Stimulated activated CD4-positive, alpha-beta T cell treated with anti-CD3 and anti-CD28 coated beads, Interleukin-1b, Interleukin-23, amount 100 ng/mL, for 48 hours (primary cell): ENCODE results near the gene SLC26A1.
A peak's percentile ranks its signal among the peaks of the same experiment; 100 is the strongest.

Experiments used
- DNase-seq: peaks from one replicate; pipeline ENCODE4 v3.0.0-alpha.2; 2020

Gene SLC26A1

DNA sequence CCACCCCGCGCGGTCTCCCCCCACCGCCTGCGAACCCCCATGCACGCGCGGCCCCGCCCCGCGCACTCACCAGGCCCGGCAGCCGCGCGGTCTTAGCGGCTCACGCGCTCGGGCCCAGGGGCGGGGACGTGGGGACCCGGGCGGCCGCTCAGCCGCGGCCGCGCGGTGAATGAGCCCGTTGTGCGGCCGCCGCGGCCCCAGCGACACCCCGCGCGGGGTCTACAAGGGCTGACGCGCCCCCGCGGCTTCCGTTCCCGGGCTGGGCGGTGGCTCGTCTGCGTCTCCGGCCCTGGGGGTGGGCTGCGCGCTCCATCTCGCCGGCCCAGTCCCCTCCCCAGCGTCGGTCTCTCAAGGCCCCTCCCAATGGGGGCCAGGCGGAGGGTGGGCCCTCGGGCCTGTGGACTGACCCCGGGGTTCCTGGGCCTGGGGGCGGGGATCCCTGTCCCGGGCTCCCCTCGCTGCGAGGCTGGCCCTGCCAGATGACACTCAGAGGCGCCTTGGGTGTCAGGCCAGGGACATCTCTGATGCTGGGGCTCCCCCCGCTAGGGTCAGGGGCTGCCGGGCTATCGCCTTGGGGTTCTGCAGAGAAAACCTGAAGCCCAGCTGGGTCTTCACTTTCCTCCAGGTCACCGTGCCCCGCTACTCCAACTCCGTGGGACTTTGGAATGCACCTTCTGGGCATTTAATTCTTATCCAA, 4.3 kb upstream of the SLC26A1 start:
- DNase-seq: no peak

DNA sequence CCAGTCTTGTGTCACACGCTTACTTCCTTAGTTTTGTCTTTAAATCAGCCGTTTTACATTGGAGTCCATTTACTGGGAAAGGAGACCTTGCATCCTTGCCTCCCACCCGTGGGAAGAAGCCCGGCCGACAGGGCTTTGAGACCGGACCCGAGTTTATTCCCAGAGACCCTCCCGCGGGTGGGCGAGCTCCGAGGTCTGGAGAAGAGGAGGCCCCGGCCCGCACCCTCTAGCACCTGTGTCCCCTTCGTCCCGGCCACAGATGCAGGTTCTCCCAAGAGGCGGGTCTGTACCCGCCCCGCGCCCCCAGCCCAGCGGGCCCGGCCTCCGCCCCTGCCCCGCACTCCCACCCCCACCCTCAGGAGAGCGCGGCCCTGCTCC, 3.8 kb upstream of the SLC26A1 start:
- DNase-seq: no peak

DNA sequence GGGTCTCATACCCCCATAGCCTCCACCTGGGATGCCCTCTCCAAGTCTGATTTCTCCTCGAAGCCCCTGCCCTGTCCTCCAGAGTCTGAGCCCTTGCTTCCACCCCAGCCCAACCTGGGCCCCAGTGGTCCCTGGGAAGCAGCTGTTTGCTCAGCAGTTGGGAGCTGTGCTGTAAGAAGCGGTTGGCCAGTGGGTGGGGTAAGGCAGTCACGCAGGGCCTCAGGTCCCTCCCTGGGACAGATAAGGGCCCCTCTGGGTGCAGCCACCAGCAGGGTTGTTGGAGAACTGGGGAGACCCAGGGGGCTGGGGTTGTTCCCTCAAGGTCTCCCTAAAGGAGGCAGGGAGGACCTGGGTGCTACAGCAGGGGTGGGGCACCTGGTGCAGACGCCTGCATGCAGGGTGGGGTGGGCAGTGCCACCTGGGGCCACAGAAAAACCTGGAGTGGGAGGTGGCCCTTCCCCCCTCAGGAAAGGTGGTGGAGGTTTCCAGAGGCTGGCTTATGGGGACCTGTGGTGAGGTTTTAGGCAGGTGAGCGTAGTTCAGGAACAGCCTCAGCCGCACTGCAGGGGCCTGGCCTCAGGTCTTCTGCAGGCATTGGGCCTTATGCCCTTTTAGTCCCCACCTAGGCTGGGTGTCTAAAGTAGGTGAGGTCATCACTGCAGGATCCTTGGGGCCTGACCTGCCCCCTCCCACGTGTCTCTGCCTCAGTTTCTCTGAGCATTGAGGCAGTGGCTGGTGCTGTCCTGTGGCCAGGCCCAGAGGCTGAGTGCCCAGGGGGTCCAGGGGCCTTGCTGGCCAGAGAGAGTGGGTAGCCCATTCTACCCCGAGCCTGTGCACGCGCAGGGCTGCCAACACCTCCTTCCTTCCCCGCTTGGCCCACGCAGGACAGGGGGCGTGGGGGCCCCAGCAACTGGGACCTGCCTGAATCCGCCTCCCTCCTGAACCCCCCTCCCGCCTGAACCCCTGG, 3.1 kb upstream of the SLC26A1 start:
- no peak for DNase-seq

- no peak for DNase-seq
Measured at GRCh38 chr4:995311-996026, 2.3 kb upstream of the SLC26A1 start.

GRCh38 chr4:992297-993110, 700 bp downstream of the SLC26A1 start:
- no peak for DNase-seq

DNA sequence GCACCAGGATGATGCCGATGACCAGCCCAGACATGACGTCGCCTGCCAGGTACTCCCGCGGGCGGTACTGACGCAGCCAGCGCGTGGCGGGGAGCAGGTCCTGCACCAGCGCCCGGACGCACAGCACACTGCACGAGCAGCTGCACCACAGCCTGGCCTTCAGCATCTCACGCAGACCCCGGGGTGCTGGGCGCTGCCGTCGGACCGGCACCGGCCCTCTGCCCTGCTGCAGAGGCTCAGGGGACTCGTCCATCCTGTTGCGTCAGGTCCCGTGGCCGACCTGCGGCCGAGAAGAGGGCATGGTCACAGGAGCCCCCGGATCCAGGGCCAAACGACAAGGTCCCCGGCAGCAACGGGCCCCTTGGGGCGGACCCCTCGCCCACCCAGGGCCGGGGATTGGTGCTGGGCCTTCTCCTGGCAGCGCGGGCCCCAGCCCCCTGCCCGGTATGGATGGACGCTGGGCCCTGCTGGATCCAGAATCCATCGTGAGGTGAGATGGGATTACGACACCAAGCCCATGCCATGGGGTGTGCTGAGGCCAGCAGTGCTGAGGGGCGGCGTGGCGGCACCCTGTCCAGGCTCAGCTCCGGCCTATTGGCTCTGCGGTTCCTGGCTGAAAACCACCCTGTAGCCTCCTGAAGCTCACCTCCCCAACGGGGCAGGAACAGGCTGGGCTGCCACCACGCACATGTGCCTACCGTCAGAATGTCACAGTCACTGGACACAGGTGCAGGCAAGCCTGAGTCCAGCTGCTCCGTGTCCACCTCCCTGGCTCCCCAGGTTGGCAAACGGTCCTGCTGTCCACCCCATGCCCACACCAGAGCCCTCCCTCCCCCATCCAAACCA, 1.5 kb downstream of the SLC26A1 start:
- DNase-seq: no peak

GRCh38 chr4:990746-991367, 2.3 kb downstream of the SLC26A1 start:
- DNase-seq: no peak

- DNase-seq: no peak
Measured at GRCh38 chr4:989722-990471, 3.3 kb downstream of the SLC26A1 start.

GRCh38 chr4:988726-989721, 4.2 kb downstream of the SLC26A1 start:
- DNase-seq: no peak

- no peak for DNase-seq
Measured at GRCh38 chr4:987624-988513, 5.3 kb downstream of the SLC26A1 start.

DNA sequence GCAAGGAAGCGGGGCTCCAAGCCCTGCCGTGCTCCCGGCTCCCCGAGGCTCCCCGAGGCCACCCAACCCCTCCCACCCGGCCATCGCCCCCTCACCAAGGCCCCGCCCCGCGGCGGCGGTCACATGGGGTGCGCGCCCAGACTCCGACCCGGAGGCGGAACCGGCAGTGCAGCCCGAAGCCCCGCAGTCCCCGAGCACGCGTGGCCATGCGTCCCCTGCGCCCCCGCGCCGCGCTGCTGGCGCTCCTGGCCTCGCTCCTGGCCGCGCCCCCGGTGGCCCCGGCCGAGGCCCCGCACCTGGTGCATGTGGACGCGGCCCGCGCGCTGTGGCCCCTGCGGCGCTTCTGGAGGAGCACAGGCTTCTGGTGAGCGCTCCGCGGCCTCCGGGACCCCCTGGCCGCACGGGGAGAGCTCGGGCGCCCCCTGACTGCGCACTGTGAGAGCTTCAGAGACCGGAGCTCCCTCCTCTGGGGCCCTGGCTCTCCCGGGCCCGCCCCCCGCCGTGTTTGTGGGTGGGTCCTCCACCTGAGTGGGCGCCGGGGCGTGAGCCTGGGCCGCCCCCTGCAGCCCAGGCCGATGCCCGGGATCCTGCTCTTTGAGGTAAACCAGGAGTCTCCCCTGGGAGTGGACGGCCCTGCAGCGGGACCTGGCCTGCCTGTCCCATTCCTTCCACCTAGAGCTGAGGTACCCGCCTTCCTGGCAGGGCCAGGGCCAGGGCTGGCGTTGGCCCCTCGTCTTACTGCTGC, 6.2 kb downstream of the SLC26A1 start, which contains the start of gene IDUA:
TSS of gene IDUA (plus strand) at position 166 of the 745 bp plus-strand sequence. CDS start at position 207, 41 bp downstream.
- peak; percentile 81 for DNase-seq

GRCh38 chr4:986428-986878, 6.8 kb downstream of the SLC26A1 start:
- no peak for DNase-seq

DNA sequence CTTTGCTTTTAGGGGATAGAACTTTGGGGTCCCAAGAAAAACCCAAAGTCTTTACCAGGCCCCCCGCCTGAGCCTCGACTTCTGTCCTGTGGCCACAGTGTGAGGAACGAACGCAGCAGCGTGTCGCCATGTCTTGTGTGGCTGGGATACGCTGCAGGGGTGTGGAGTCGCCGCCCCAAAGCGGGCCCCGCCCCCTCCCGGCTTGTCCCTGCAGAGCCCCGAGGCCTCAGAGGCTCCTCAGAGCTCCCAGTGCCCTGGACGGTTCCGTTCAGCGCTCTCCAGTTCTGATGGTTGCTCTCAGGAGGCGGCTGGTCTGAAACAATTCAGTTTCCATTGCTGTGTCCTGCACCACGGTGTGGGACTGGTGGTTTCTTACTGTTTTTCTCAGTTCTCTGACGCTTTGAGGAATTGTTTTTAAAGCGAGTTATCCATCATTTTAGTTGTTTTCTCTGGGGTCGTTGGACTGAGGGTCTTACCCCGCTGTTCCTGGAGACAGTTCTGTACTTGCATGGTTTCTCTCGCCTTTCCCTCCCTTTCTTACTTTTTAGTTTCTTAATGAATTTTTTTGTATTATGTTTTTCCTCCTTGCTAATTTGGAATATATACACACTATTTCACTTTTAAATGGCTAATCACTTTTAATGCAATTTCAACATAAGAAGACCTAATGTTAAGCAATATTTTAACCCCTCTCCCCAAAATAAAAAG, 7.9 kb downstream of the SLC26A1 start:
- peak; percentile 75 for DNase-seq

- DNase-seq: no peak
Measured at GRCh38 chr4:984336-985054, 8.7 kb downstream of the SLC26A1 start.

GRCh38 chr4:982814-983213, 10.4 kb downstream of the SLC26A1 start:
- DNase-seq: no peak

GRCh38 chr4:982291-982690, 10.9 kb downstream of the SLC26A1 start:
- DNase-seq: no peak
